Measurements from ENCODE around the gene MON2. TPM values are rescaled to one million over a fixed set of nuclear protein-coding genes. Genes with fewer than 3 reads are reported as not detected.

The MON2 gene
- total and polyA plus RNA-seq, 3 experiments from 2014 or later: 15.8 to 29.7 (median 27.9) TPM

- POLR2A ChIA-PET: interaction anchor here (1.0 to 1.9 kb wide), 3 partner anchors 137 to 206 kb away, joined by 6 to 18 read pairs (median 6); partner anchors contain the start of gene USP15
- peak in 3 of 5 donors; percentile 5 to 49 (median 8) for DNase-seq
- Histone ChIP-seq H3K36me3 (ENCODE audit: insufficient read depth, low read length) (no peaks in the 10 kb centered on the region), H3K27me3 (ENCODE audit: insufficient read depth, low read length, poor library complexity, severe bottlenecking) (no peaks in the 10 kb centered on the region), H3K27ac (ENCODE audit: low read depth, low read length) (peak overlapping the region; percentile 96), H3K4me3 (ENCODE audit: low read length) (peak overlapping the region; percentile 82), H3K9me3 (ENCODE audit: low read length) (no peaks in the 10 kb centered on the region), H3K4me1 (ENCODE audit: insufficient read depth, low read length) (peaks cover 30% of the 10 kb centered on the region)
- H3K4me3 Mint-ChIP-seq: peak overlapping the region; percentile 83 to 99 (median 95)
- H3K9me3 Mint-ChIP-seq: peaks cover 6 to 18% (median 16%) of the 10 kb centered on the region in 5 donors
- H3K27ac Mint-ChIP-seq: peak overlapping the region; percentile 84 to 99 (median 96)
- H3K4me1 Mint-ChIP-seq: peaks cover 22 to 37% (median 33%) of the 10 kb centered on the region in 3 donors
- CTCF ChIA-PET: interaction anchor here (1.4 to 2.7 kb wide), 3 partner anchors 28 to 137 kb away, joined by 5 to 10 read pairs (median 10); no protein-coding TSS in a partner anchor
- H3K27me3 Mint-ChIP-seq: no peaks in the 10 kb centered on the region
- peaks cover 0 to 16% (median 5%) of the 10 kb centered on the region in 3 donors for H3K36me3 Mint-ChIP-seq
These were observed 520 bp upstream of the MON2 start for GRCh38 chr12:62466018-62466593.

GRCh38 chr12:62468397-62468796 is 1.8 kb downstream of the MON2 start:
- Histone ChIP-seq H3K27me3 (ENCODE audit: insufficient read depth, low read length, poor library complexity, severe bottlenecking) (no peaks in the 10 kb centered on the region), H3K27ac (ENCODE audit: low read depth, low read length) (no peak overlapping the region), H3K9me3 (ENCODE audit: low read length) (no peaks in the 10 kb centered on the region), H3K4me1 (ENCODE audit: insufficient read depth, low read length) (peaks cover 36% of the 10 kb centered on the region), H3K4me3 (ENCODE audit: low read length) (no peak overlapping the region), H3K36me3 (ENCODE audit: insufficient read depth, low read length) (no peaks in the 10 kb centered on the region)
- no peak for DNase-seq
- Mint-ChIP-seq H3K4me1 (peaks cover 28 to 37% (median 36%) of the 10 kb centered on the region in 3 donors), H3K4me3 (peak overlapping the region; percentile 83 to 99 (median 90)), H3K9me3 (peaks cover 4 to 8% (median 5%) of the 10 kb centered on the region in 5 donors), H3K27ac (peak overlapping the region in 1 of 8 donors; percentile 94), H3K36me3 (peaks cover 0 to 22% (median 5%) of the 10 kb centered on the region in 3 donors), H3K27me3 (no peaks in the 10 kb centered on the region)
- CTCF ChIA-PET: no interaction called here
- POLR2A ChIA-PET: interaction anchor here (0.6 kb wide), 1 partner anchor 130 kb away, joined by 3 read pairs; no protein-coding TSS in a partner anchor

GRCh38 chr12:62468935-62469334 is 2.3 kb downstream of the MON2 start:
- H3K4me3 Mint-ChIP-seq: peak overlapping the region; percentile 41 to 87 (median 59)
- no peaks in the 10 kb centered on the region for H3K9me3 ChIP-seq (ENCODE audit: low read length)
- H3K9me3 Mint-ChIP-seq: peaks cover 0 to 3% (median under 1%) of the 10 kb centered on the region in 5 donors
- DNase-seq: no peak
- H3K36me3 Mint-ChIP-seq: peaks cover 0 to 26% (median 2%) of the 10 kb centered on the region in 3 donors
- H3K27ac ChIP-seq (ENCODE audit: low read depth, low read length): no peak overlapping the region
- H3K27ac Mint-ChIP-seq: no peak overlapping the region
- no peaks in the 10 kb centered on the region for H3K27me3 ChIP-seq (ENCODE audit: insufficient read depth, low read length, poor library complexity, severe bottlenecking)
- H3K4me1 Mint-ChIP-seq: peaks cover 32 to 41% (median 37%) of the 10 kb centered on the region in 3 donors
- H3K36me3 ChIP-seq (ENCODE audit: insufficient read depth, low read length): no peaks in the 10 kb centered on the region
- POLR2A ChIA-PET: interaction anchor here (0.6 kb wide), 1 partner anchor 131 kb away, joined by 3 read pairs; no protein-coding TSS in a partner anchor
- CTCF ChIA-PET: no interaction called here
- H3K4me1 ChIP-seq (ENCODE audit: insufficient read depth, low read length): peaks cover 36% of the 10 kb centered on the region
- no peak overlapping the region for H3K4me3 ChIP-seq (ENCODE audit: low read length)
- no peaks in the 10 kb centered on the region for H3K27me3 Mint-ChIP-seq

- POLR2A ChIA-PET: no interaction called here
- H3K27me3 ChIP-seq (ENCODE audit: insufficient read depth, low read length, poor library complexity, severe bottlenecking): no peaks in the 10 kb centered on the region
- no peaks in the 10 kb centered on the region for H3K36me3 ChIP-seq (ENCODE audit: insufficient read depth, low read length)
- H3K4me1 ChIP-seq (ENCODE audit: insufficient read depth, low read length): peaks cover 36% of the 10 kb centered on the region
- no peak overlapping the region for H3K27ac ChIP-seq (ENCODE audit: low read depth, low read length)
- no peak overlapping the region for H3K4me3 ChIP-seq (ENCODE audit: low read length)
- peak overlapping the region in 1 of 8 donors; percentile 12 for H3K27ac Mint-ChIP-seq
- peak overlapping the region in 6 of 7 donors; percentile 17 to 65 (median 49) for H3K4me3 Mint-ChIP-seq
- no peaks in the 10 kb centered on the region for H3K9me3 ChIP-seq (ENCODE audit: low read length)
- CTCF ChIA-PET: no interaction called here
- peaks cover 0 to 27% (median 3%) of the 10 kb centered on the region in 3 donors for H3K36me3 Mint-ChIP-seq
- peaks cover 35 to 45% (median 42%) of the 10 kb centered on the region in 3 donors for H3K4me1 Mint-ChIP-seq
- no peaks in the 10 kb centered on the region for H3K9me3 Mint-ChIP-seq
- DNase-seq: no peak
- no peaks in the 10 kb centered on the region for H3K27me3 Mint-ChIP-seq
These were observed 3.1 kb downstream of the MON2 start for GRCh38 chr12:62469704-62470103.

DNA sequence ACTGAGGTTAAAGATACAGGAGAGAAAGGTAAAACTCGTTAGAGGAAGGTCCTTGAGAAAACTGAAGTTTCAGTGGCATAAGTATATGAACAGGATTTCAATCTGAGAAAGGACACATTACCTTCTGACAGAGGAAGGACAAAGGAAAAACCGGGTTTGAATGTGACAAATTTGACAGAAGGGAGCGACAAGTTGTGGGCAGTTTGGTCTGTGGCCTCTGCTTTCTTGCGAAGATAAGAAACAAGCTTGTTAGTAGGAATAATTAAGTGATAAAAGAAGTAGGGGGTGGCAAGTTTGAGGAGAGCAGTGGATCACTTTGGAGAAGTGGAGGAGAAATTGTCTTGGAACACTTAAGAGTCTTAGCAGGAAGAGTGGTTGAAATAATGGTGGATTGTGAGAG is 5.1 kb downstream of the MON2 start:
- Mint-ChIP-seq H3K4me3 (no peak overlapping the region), H3K36me3 (peaks cover 0 to 28% (median 4%) of the 10 kb centered on the region in 3 donors), H3K4me1 (peaks cover 31 to 42% (median 38%) of the 10 kb centered on the region in 3 donors), H3K9me3 (no peaks in the 10 kb centered on the region), H3K27ac (no peak overlapping the region), H3K27me3 (no peaks in the 10 kb centered on the region)
- Histone ChIP-seq H3K9me3 (ENCODE audit: low read length) (no peaks in the 10 kb centered on the region), H3K27ac (ENCODE audit: low read depth, low read length) (no peak overlapping the region), H3K4me1 (ENCODE audit: insufficient read depth, low read length) (peaks cover 29% of the 10 kb centered on the region), H3K4me3 (ENCODE audit: low read length) (no peak overlapping the region), H3K36me3 (ENCODE audit: insufficient read depth, low read length) (no peaks in the 10 kb centered on the region), H3K27me3 (ENCODE audit: insufficient read depth, low read length, poor library complexity, severe bottlenecking) (no peaks in the 10 kb centered on the region)
- no peak for DNase-seq
- ChIA-PET POLR2A (no interaction called here), CTCF (no interaction called here)

DNA sequence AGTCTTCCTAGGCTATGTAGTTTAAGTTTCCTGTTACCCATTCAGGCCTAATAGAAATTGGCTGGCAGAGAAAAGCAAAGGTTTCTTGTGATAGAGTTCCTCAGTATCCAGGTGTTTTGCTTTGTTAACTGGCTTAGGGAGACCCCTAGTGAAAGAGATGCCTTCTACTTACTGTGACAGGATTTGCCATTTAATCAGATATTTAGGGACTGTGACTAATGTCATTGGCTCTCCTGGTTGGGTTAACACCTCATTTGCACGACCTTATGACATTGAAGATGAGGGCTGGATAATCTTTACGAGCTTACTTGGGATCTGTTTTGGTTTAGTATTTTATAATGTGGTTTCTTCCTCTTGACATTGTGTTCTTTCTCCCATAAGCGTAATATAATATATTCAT is 5.8 kb downstream of the MON2 start:
- no peak overlapping the region for H3K27ac ChIP-seq (ENCODE audit: low read depth, low read length)
- CTCF ChIA-PET: no interaction called here
- no peaks in the 10 kb centered on the region for H3K9me3 ChIP-seq (ENCODE audit: low read length)
- H3K36me3 Mint-ChIP-seq: peaks cover 0 to 27% (median 4%) of the 10 kb centered on the region in 3 donors
- no peaks in the 10 kb centered on the region for H3K27me3 ChIP-seq (ENCODE audit: insufficient read depth, low read length, poor library complexity, severe bottlenecking)
- no peaks in the 10 kb centered on the region for H3K27me3 Mint-ChIP-seq
- H3K4me3 Mint-ChIP-seq: no peak overlapping the region
- POLR2A ChIA-PET: no interaction called here
- no peak overlapping the region for H3K27ac Mint-ChIP-seq
- no peaks in the 10 kb centered on the region for H3K36me3 ChIP-seq (ENCODE audit: insufficient read depth, low read length)
- peaks cover 27% of the 10 kb centered on the region for H3K4me1 ChIP-seq (ENCODE audit: insufficient read depth, low read length)
- H3K4me3 ChIP-seq (ENCODE audit: low read length): no peak overlapping the region
- H3K9me3 Mint-ChIP-seq: no peaks in the 10 kb centered on the region
- DNase-seq: no peak
- H3K4me1 Mint-ChIP-seq: peaks cover 31 to 43% (median 37%) of the 10 kb centered on the region in 3 donors

GRCh38 chr12:62481843-62482540 is 15.4 kb downstream of the MON2 start:
- Histone ChIP-seq H3K27ac (ENCODE audit: low read depth, low read length) (no peak overlapping the region), H3K4me1 (ENCODE audit: insufficient read depth, low read length) (no peaks in the 10 kb centered on the region), H3K27me3 (ENCODE audit: insufficient read depth, low read length, poor library complexity, severe bottlenecking) (no peaks in the 10 kb centered on the region), H3K9me3 (ENCODE audit: low read length) (no peaks in the 10 kb centered on the region), H3K36me3 (ENCODE audit: insufficient read depth, low read length) (no peaks in the 10 kb centered on the region), H3K4me3 (ENCODE audit: low read length) (no peak overlapping the region)
- CTCF ChIA-PET: interaction anchor here (1.1 kb wide), 1 partner anchor 14 kb away, joined by 3 read pairs; no protein-coding TSS in a partner anchor
- Mint-ChIP-seq H3K4me1 (peaks cover 41 to 75% (median 71%) of the 10 kb centered on the region in 3 donors), H3K27me3 (no peaks in the 10 kb centered on the region), H3K36me3 (peaks cover 0 to 55% (median 19%) of the 10 kb centered on the region in 3 donors), H3K9me3 (no peaks in the 10 kb centered on the region), H3K27ac (peak overlapping the region in 1 of 8 donors; percentile 68), H3K4me3 (no peak overlapping the region)
- no peak for DNase-seq
- POLR2A ChIA-PET: no interaction called here

- H3K27ac ChIP-seq (ENCODE audit: low read depth, low read length): no peak overlapping the region
- Mint-ChIP-seq H3K4me1 (peaks cover 39 to 72% (median 66%) of the 10 kb centered on the region in 3 donors), H3K27me3 (no peaks in the 10 kb centered on the region), H3K9me3 (no peaks in the 10 kb centered on the region), H3K36me3 (peaks cover 0 to 51% (median 19%) of the 10 kb centered on the region in 3 donors), H3K4me3 (no peak overlapping the region), H3K27ac (peak overlapping the region in 1 of 8 donors; percentile 19)
- POLR2A ChIA-PET: no interaction called here
- no peaks in the 10 kb centered on the region for H3K36me3 ChIP-seq (ENCODE audit: insufficient read depth, low read length)
- H3K4me3 ChIP-seq (ENCODE audit: low read length): no peak overlapping the region
- H3K9me3 ChIP-seq (ENCODE audit: low read length): no peaks in the 10 kb centered on the region
- DNase-seq: no peak
- no peaks in the 10 kb centered on the region for H3K4me1 ChIP-seq (ENCODE audit: insufficient read depth, low read length)
- no peaks in the 10 kb centered on the region for H3K27me3 ChIP-seq (ENCODE audit: insufficient read depth, low read length, poor library complexity, severe bottlenecking)
- CTCF ChIA-PET: interaction anchor here (1.1 kb wide), 1 partner anchor 13 kb away, joined by 3 read pairs; no protein-coding TSS in a partner anchor
These were observed 16.1 kb downstream of the MON2 start for GRCh38 chr12:62482769-62483168.
